HepG2 (cell line): ENCODE data around the gene TMEM135. TPM values are rescaled to one million over a fixed set of nuclear protein-coding genes. Genes with fewer than 3 reads are reported as not detected.

Experiments used
- ATAC-seq: fragments of 200-7000 bp; cut with Tn5 transposase; 3 replicates; pipeline ENCODE4 v1.9.1; 2020; ENCODE audit warnings: mild to moderate bottlenecking, moderate library complexity
- BruUV-seq: library from RNA; stranded (reverse); fragments of 400-500 nt; replicated peaks from 2 replicates; lab custom pipeline; 2021; lab: Mats Ljungman, UMichigan
- CTCF ChIA-PET: fragments of 300-600 bp; formaldehyde crosslinking; extraction: SDS; loops from one replicate; lab custom pipeline; 2021; ENCODE audit warnings: low total read pairs, inconsistent platforms, low intra/inter-chr PET ratio; lab: Yijun Ruan, JAX
- POLR2A ChIA-PET: fragments of 350-600 bp; sonication (Branson Sonifier 250); formaldehyde crosslinking; loops from one replicate; lab custom pipeline; 2020; ENCODE audit warnings: antibody characterized with exemption, inconsistent platforms; lab: Yijun Ruan, JAX
- DNase-seq: peaks from one replicate; pipeline ENCODE4 v3.0.0-alpha.2; 2015; ENCODE audit warnings: low spot score
- FAIRE-seq: peaks from 3 replicates; lab custom pipeline; 2011; peaks lifted over from hg19 to GRCh38; lab: Jason Lieb, UNC
- H2AFZ ChIP-seq: one replicate; pipeline ENCODE4 v1.6.1; 2011; ENCODE audit warnings: low read length, inconsistent platforms
- H3K27ac ChIP-seq: fragments of 300-600 bp; 3 replicates; pipeline ENCODE4 v1.8.0; 2011; ENCODE audit warnings: mixed run types, mild to moderate bottlenecking, mixed read lengths, low read length, inconsistent platforms; ENCODE audit not compliant: insufficient read depth; ENCODE audit errors: extremely low read length
- H3K27me3 ChIP-seq, 2 experiments: fragments of 200-600 bp in 1 of 2; 2 replicates in 1 of 2; 3 replicates in 1 of 2; pipeline versions ENCODE4 v1.6.0 to v1.8.0; 2011; ENCODE audit warnings: low read length in 2 of 2, mild to moderate bottlenecking in 2 of 2, moderate library complexity in 2 of 2, inconsistent platforms in 1 of 2; ENCODE audit not compliant: insufficient read depth in 2 of 2, control insufficient read depth in 1 of 2
- H3K36me3 ChIP-seq, 2 experiments: fragments of 200-600 bp in 1 of 2; replicated peaks in 1 of 2; 2 replicates in 1 of 2; 3 replicates in 1 of 2; pipeline versions ENCODE4 v1.5.1 to v1.8.0; 2011; ENCODE audit warnings: low read length in 2 of 2, inconsistent platforms in 1 of 2; ENCODE audit not compliant: insufficient read depth in 2 of 2, control insufficient read depth in 1 of 2
- H3K4me1 ChIP-seq: 2 replicates; pipeline ENCODE4 v1.5.1; 2012; ENCODE audit warnings: low read length, inconsistent platforms; ENCODE audit not compliant: insufficient read depth
- H3K4me2 ChIP-seq: 2 replicates; pipeline ENCODE4 v1.6.0; 2011; ENCODE audit warnings: low read depth, low read length, inconsistent platforms
- H3K4me3 ChIP-seq, 3 experiments: fragments of 200-600 bp in 1 of 3; sonication (generic), shearing (Covaris generic) in 1 of 3; replicated peaks in 1 of 3; 2 replicates each; pipeline ENCODE4 v1.5.1; 2011 to 2016; ENCODE audit warnings: low read length in 3 of 3, inconsistent platforms in 2 of 3, low read depth in 2 of 3, mild to moderate bottlenecking in 2 of 3, control low read depth in 1 of 3, mixed read lengths in 1 of 3; ENCODE audit not compliant: insufficient read depth in 1 of 3
- H3K79me2 ChIP-seq: one replicate; pipeline ENCODE4 v1.6.1; 2011; ENCODE audit warnings: low read length, inconsistent platforms; ENCODE audit not compliant: insufficient read depth
- H3K9ac ChIP-seq: 2 replicates; pipeline ENCODE4 v1.6.0; 2011; ENCODE audit warnings: mild to moderate bottlenecking, low read depth, low read length, inconsistent platforms; ENCODE audit not compliant: insufficient read depth
- H3K9me3 ChIP-seq: 2 replicates; pipeline ENCODE4 v1.5.1; 2012; ENCODE audit warnings: mild to moderate bottlenecking, low read length
- H4K20me1 ChIP-seq: 2 replicates; pipeline ENCODE4 v1.6.0; 2011; ENCODE audit warnings: inconsistent platforms, mild to moderate bottlenecking, low read length, moderate library complexity; ENCODE audit not compliant: insufficient read depth
- FOXO1 ChIP-seq: sonication (generic); formaldehyde crosslinking; IDR thresholded peaks from 2 replicates; pipeline ENCODE4 v1.4.0; 2020; ENCODE audit warnings: missing genetic modification reagents
- GABPA ChIP-seq, 2 experiments: IDR thresholded peaks; 2 replicates each; pipeline ENCODE4 v1.6.1; 2011 to 2016; ENCODE audit warnings: low read depth in 2 of 2, low read length in 1 of 2, missing biosample characterization in 1 of 2, missing genetic modification characterization in 1 of 2
- PRPF4 ChIP-seq: fragments of 200-400 bp; formaldehyde crosslinking; IDR thresholded peaks from 2 replicates; pipeline ENCODE4 v1.6.1; 2016; ENCODE audit warnings: low read length, low read depth; ENCODE audit not compliant: poor library complexity, severe bottlenecking
- RFX3 ChIP-seq: IDR thresholded peaks from 2 replicates; pipeline ENCODE4 v1.6.1; 2016; ENCODE audit warnings: missing biosample characterization, missing genetic modification reagents
- ZBTB38 ChIP-seq: sonication (generic); formaldehyde crosslinking; IDR thresholded peaks from 2 replicates; pipeline ENCODE4 v1.5.1; 2020; ENCODE audit warnings: mild to moderate bottlenecking, missing genetic modification reagents
- ZNF609 ChIP-seq: sonication (generic); formaldehyde crosslinking; IDR thresholded peaks from 2 replicates; pipeline ENCODE4 v1.4.0; 2020; ENCODE audit warnings: mild to moderate bottlenecking, missing genetic modification reagents, borderline replicate concordance
- ZNF749 ChIP-seq: sonication (generic); formaldehyde crosslinking; IDR thresholded peaks from 2 replicates; pipeline ENCODE4 v1.8.0; 2022; ENCODE audit warnings: mild to moderate bottlenecking, missing genetic modification reagents, moderate library complexity, borderline replicate concordance
- ZNF839 ChIP-seq: sonication (generic); formaldehyde crosslinking; IDR thresholded peaks from 2 replicates; pipeline ENCODE4 v1.4.0; 2020; ENCODE audit warnings: missing genetic modification reagents, mild to moderate bottlenecking, borderline replicate concordance
- WGBS: methylation state at CpG from one replicate; pipeline ENCODE4 v1.1.6; 2017; ENCODE audit warnings: low lambda C conversion rate; 5-methylcytosine and 5-hydroxymethylcytosine counted together
- in situ Hi-C: cut with HindIII; loops from 2 replicates; pipeline ENCODE4 v1.10.0; 2017; ENCODE audit warnings: low pct_unique_long_range_greater_than_20kb; ENCODE audit not compliant: extremely low pct_ligation_motif_present
- intact Hi-C: fragments of 100-400 bp; cut with micrococcal nuclease; formaldehyde crosslinking; loops from one replicate; pipeline ENCODE4 v1.10.0; 2022; ENCODE audit not compliant: unreplicated experiment
- polyA plus RNA-seq, 8 experiments: library from polyadenylated mRNA; depleted of rRNA in 3 of 8; stranded (reverse) in 7 of 8; unstranded in 1 of 8; fragments of >200 nt; fragmentation: Illumina TruSeq in 4 of 8; extraction: Trizol in 4 of 8; gene quantifications; 2 replicates each; pipeline versions ENCODE4 v1.2.1 to v1.2.3, GENCODE V29; 2011 to 2016; ENCODE audit warnings: low read depth in 4 of 8, missing spikeins in 1 of 8, mixed read lengths in 1 of 8; ENCODE audit not compliant: insufficient read depth in 1 of 8
- total RNA-seq, 5 experiments: library from RNA; depleted of rRNA; stranded (reverse); fragments of >200 nt; fragmentation: Illumina TruSeq; extraction: Trizol; gene quantifications; 2 replicates each; pipeline ENCODE4 v1.2.3, GENCODE V29; 2016; ENCODE audit warnings: low read depth in 1 of 5
- TF ChIP-seq, protein P1 (sequence below): sonication (generic); formaldehyde crosslinking; IDR thresholded peaks from 2 replicates; pipeline ENCODE4 v1.4.0; 2020; ENCODE audit warnings: missing genetic modification reagents, mild to moderate bottlenecking, borderline replicate concordance
- TF ChIP-seq, protein P2 (sequence below): IDR thresholded peaks from 2 replicates; pipeline ENCODE4 v1.4.0; 2020; ENCODE audit warnings: mild to moderate bottlenecking, missing genetic modification reagents

TMEM135 gene
- total and polyA plus RNA-seq, 2 of the 13 experiments (the other 11 are each of a cell fraction or from before 2014, with no cell fraction given) = 36.6 to 88.9 TPM

- POLR2A ChIA-PET = interaction anchor here (0.6 to 3.2 kb wide), 7 partner anchors 32 to 96 kb away, joined by 3 to 57 read pairs (median 47); partner anchors contain the start of gene FZD4
- TF ChIP-seq GABPA (IDR thresholded peaks at IDR 0.05; ENCODE audit: low read depth, low read length) = no peak
- 0 out of 2 replicates have a peak, but pooled peaks have one; percentile 28 for TF ChIP-seq GABPA (CRISPR knock-in tag; IDR thresholded peaks at IDR 0.05; ENCODE audit: low read depth)
- no peak for TF ChIP-seq ZNF839 (CRISPR knock-in tag)
- TF ChIP-seq FOXO1 (CRISPR knock-in tag) = no peak
- TF ChIP-seq, protein P1, sequence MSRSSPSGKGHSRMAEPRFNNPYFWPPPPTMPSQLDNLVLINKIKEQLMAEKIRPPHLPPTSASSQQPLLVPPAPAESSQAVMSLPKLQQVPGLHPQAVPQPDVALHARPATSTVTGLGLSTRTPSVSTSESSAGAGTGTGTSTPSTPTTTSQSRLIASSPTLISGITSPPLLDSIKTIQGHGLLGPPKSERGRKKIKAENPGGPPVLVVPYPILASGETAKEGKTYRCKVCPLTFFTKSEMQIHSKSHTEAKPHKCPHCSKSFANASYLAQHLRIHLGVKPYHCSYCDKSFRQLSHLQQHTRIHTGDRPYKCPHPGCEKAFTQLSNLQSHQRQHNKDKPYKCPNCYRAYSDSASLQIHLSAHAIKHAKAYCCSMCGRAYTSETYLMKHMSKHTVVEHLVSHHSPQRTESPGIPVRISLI (CRISPR knock-in tag) = peak; percentile 48; the same call in 1 of the 2 replicates
- peak; percentile 47 for TF ChIP-seq PRPF4
- no peak for TF ChIP-seq ZNF609 (CRISPR knock-in tag)
- no peak for TF ChIP-seq ZNF749 (CRISPR knock-in tag)
- peak; percentile 98 for TF ChIP-seq ZBTB38
- TF ChIP-seq, protein P2, sequence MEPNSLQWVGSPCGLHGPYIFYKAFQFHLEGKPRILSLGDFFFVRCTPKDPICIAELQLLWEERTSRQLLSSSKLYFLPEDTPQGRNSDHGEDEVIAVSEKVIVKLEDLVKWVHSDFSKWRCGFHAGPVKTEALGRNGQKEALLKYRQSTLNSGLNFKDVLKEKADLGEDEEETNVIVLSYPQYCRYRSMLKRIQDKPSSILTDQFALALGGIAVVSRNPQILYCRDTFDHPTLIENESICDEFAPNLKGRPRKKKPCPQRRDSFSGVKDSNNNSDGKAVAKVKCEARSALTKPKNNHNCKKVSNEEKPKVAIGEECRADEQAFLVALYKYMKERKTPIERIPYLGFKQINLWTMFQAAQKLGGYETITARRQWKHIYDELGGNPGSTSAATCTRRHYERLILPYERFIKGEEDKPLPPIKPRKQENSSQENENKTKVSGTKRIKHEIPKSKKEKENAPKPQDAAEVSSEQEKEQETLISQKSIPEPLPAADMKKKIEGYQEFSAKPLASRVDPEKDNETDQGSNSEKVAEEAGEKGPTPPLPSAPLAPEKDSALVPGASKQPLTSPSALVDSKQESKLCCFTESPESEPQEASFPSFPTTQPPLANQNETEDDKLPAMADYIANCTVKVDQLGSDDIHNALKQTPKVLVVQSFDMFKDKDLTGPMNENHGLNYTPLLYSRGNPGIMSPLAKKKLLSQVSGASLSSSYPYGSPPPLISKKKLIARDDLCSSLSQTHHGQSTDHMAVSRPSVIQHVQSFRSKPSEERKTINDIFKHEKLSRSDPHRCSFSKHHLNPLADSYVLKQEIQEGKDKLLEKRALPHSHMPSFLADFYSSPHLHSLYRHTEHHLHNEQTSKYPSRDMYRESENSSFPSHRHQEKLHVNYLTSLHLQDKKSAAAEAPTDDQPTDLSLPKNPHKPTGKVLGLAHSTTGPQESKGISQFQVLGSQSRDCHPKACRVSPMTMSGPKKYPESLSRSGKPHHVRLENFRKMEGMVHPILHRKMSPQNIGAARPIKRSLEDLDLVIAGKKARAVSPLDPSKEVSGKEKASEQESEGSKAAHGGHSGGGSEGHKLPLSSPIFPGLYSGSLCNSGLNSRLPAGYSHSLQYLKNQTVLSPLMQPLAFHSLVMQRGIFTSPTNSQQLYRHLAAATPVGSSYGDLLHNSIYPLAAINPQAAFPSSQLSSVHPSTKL = 0 out of 2 replicates have a peak, but pooled peaks have one; percentile 7
- peak; percentile 59; the same call in 1 of the 2 replicates for TF ChIP-seq RFX3 (CRISPR knock-in tag)
- TF ChIP-seq, all 625 proteins: peak for 6
- peaks cover 33% of the 10 kb centered on the region for H3K79me2 ChIP-seq
- ATAC-seq (no peak), FAIRE-seq (no peak), DNase-seq (no peak)
- H3K9ac ChIP-seq = peak overlapping the region; percentile 91
- intact Hi-C loops = loop anchor here (2.0 to 5.0 kb wide), 2 partner anchors 41 to 81 kb away; partner anchors contain the start of gene FZD4
- no peak overlapping the region for H2AFZ ChIP-seq
- H3K4me1 ChIP-seq = peaks cover 50% of the 10 kb centered on the region
- H3K36me3 ChIP-seq = 0 out of 5 replicates have a peak, but pooled peaks cover 0 to 4% of the 10 kb centered on the region in 2 experiments
- H3K27me3 ChIP-seq = no peaks in the 10 kb centered on the region; a peak in 1 of 5 replicates
- BruUV-seq = no TSS peak
- WGBS = 76% methylated on average over 12 of the region's 12 CpGs
- H3K4me2 ChIP-seq = peak overlapping the region; percentile 86
- CTCF ChIA-PET = no interaction called here
- in situ Hi-C loops = loop anchor here (5.0 kb wide), 2 partner anchors 34 to 84 kb away; no protein-coding TSS in a partner anchor
- no peaks in the 10 kb centered on the region for H3K9me3 ChIP-seq
- H3K27ac ChIP-seq = peak overlapping the region; percentile 95
- H4K20me1 ChIP-seq = peaks cover 4% of the 10 kb centered on the region; the same call in 1 of the 2 replicates
- H3K4me3 ChIP-seq = no peak overlapping the region
Measured at GRCh38 chr11:87035976-87036583, 1.7 kb upstream of the TMEM135 start.
